Stomach (tissue), 4 donors: ENCODE measurements around the gene VSTM2B.

Experiments used
- POLR2A ChIP-seq, 4 donors: fragments of 450-650 bp; IDR thresholded peaks; one replicate each; pipeline ENCODE4 v1.6.1; 2016; ENCODE audit warnings: antibody characterized with exemption in 4 of 4, control low read depth in 2 of 4, mild to moderate bottlenecking in 1 of 4, moderate library complexity in 1 of 4
- TF ChIP-seq, protein P1 (sequence below), 7 experiments: fragments of 450-650 bp in 4 of 7; fragments of 200-600 bp in 3 of 7; sonication (generic) in 3 of 7; IDR thresholded peaks; one replicate each; pipeline ENCODE4 v1.5.1; 2016 to 2019; ENCODE audit warnings: antibody characterized with exemption in 7 of 7, control low read depth in 2 of 7, mild to moderate bottlenecking in 1 of 7

DNA sequence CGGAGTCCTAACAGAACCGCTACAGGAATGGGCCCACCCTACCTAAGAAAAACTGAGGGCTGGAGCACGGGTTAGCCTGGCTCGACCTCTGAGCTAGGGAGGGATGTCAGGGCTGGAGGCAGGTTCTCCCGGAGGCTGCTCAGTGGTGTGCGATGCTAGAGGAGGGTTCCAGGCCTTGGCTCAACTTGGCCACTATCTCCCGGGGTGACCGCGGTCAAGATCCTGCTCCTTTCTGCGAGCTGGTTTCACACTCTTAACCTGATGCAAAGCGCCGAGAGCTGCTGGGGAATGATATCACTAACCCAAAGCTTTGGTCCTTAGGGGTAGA, 80.6 kb downstream of the VSTM2B start:
- TF ChIP-seq, protein P1, sequence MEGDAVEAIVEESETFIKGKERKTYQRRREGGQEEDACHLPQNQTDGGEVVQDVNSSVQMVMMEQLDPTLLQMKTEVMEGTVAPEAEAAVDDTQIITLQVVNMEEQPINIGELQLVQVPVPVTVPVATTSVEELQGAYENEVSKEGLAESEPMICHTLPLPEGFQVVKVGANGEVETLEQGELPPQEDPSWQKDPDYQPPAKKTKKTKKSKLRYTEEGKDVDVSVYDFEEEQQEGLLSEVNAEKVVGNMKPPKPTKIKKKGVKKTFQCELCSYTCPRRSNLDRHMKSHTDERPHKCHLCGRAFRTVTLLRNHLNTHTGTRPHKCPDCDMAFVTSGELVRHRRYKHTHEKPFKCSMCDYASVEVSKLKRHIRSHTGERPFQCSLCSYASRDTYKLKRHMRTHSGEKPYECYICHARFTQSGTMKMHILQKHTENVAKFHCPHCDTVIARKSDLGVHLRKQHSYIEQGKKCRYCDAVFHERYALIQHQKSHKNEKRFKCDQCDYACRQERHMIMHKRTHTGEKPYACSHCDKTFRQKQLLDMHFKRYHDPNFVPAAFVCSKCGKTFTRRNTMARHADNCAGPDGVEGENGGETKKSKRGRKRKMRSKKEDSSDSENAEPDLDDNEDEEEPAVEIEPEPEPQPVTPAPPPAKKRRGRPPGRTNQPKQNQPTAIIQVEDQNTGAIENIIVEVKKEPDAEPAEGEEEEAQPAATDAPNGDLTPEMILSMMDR (IDR thresholded peaks at IDR 0.05) = no peak
- TF ChIP-seq POLR2A (IDR thresholded peaks at IDR 0.05) = no peak
